NCI-H1048 (cell line): ENCODE data around the gene DCAF5.
"Not testable (repeated sequence)": the region's sequence is repeated elsewhere in the genome, so short reads cannot be mapped to it uniquely, and the experiment has no call there.

Experiments used
- DNase-seq: peaks from one replicate; lab custom pipeline; 2025; lab: John Stamatoyannopoulos, UW

DCAF5 gene

GRCh38 chr14:69152902-69153151 lies at the start of gene DCAF5:
DCAF5 (minus strand) TSS chr14:69153119; CDS start chr14:69152978, 141 bp downstream.
- DNase-seq, result no peak

GRCh38 chr14:69199786-69200185 lies 46.9 kb upstream of the DCAF5 start:
- DNase-seq, result no peak

- DNase-seq, result no peak
Measured at GRCh38 chr14:69193721-69194120, 40.8 kb upstream of the DCAF5 start.

- DNase-seq, result peak; percentile 92
Measured at GRCh38 chr14:69191340-69192111, 38.6 kb upstream of the DCAF5 start, which contains the start of gene EXD2. EXD2 (plus strand) TSS chr14:69191498; CDS start chr14:69209471, 17,973 bp downstream.

- DNase-seq, result no peak
Measured at GRCh38 chr14:69190191-69190590, 37.3 kb upstream of the DCAF5 start.

- DNase-seq, result no peak
Measured at GRCh38 chr14:69183735-69184134, 30.8 kb upstream of the DCAF5 start.

- DNase-seq, result not testable (repeated sequence)
Measured at GRCh38 chr14:69182580-69182979, 29.7 kb upstream of the DCAF5 start.

- DNase-seq, result no peak
Measured at GRCh38 chr14:69181491-69181890, 28.6 kb upstream of the DCAF5 start.

GRCh38 chr14:69175130-69175529 lies 22.2 kb upstream of the DCAF5 start:
- no peak for DNase-seq

GRCh38 chr14:69171569-69171968 lies 18.6 kb upstream of the DCAF5 start:
- no peak for DNase-seq

- no peak for DNase-seq
Measured at GRCh38 chr14:69170839-69171238, 17.9 kb upstream of the DCAF5 start.

GRCh38 chr14:69165787-69166186 lies 12.9 kb upstream of the DCAF5 start:
- not testable (repeated sequence) for DNase-seq

GRCh38 chr14:69161590-69161989 lies 8.7 kb upstream of the DCAF5 start:
- DNase-seq, result no peak

GRCh38 chr14:69156224-69156623 lies 3.3 kb upstream of the DCAF5 start:
- no peak for DNase-seq

- DNase-seq, result no peak
Measured at GRCh38 chr14:69154779-69155178, 1.9 kb upstream of the DCAF5 start.

GRCh38 chr14:69153873-69154270 lies 953 bp upstream of the DCAF5 start:
- DNase-seq, result no peak

- peak; percentile 90 for DNase-seq
Measured at GRCh38 chr14:69153152-69153872, 393 bp upstream of the DCAF5 start.

- DNase-seq, result no peak
Measured at GRCh38 chr14:69152181-69152901, 578 bp downstream of the DCAF5 start.

GRCh38 chr14:69151458-69152180 lies 1.3 kb downstream of the DCAF5 start:
- DNase-seq, result no peak

GRCh38 chr14:69149461-69150244 lies 3.3 kb downstream of the DCAF5 start:
- DNase-seq, result no peak

GRCh38 chr14:69142101-69142500 lies 10.8 kb downstream of the DCAF5 start:
- no peak for DNase-seq
